Chondrocyte (in vitro differentiated cells): ENCODE measurements around the gene ABHD18. TPM values are rescaled to one million over a fixed set of nuclear protein-coding genes. Genes with fewer than 3 reads are reported as not detected.
"Not testable (repeated sequence)": the region's sequence is repeated elsewhere in the genome, so short reads cannot be mapped to it uniquely, and the experiment has no call there.

ENCODE experiments used
- DNase-seq: peaks from one replicate; pipeline ENCODE4 v3.0.0; 2021; ENCODE audit warnings: mixed read lengths, low spot score
- H3K27ac Mint-ChIP-seq: one replicate; pipeline ENCODE4 v1.8.0; 2021; ENCODE audit warnings: mild to moderate bottlenecking, moderate library complexity, mixed read lengths; ENCODE audit not compliant: unreplicated experiment
- H3K27me3 Mint-ChIP-seq: 2 replicates; pipeline ENCODE4 v1.8.0; 2021; ENCODE audit warnings: low read depth, mixed read lengths
- H3K36me3 Mint-ChIP-seq: 2 replicates; pipeline ENCODE4 v1.8.0; 2021; ENCODE audit warnings: low read depth, mixed read lengths
- H3K4me1 Mint-ChIP-seq: 2 replicates; pipeline ENCODE4 v1.8.0; 2021; ENCODE audit warnings: low read depth, mild to moderate bottlenecking, mixed read lengths
- H3K4me3 Mint-ChIP-seq: one replicate; pipeline ENCODE4 v1.8.0; 2021; ENCODE audit warnings: mild to moderate bottlenecking, moderate library complexity, mixed read lengths; ENCODE audit not compliant: unreplicated experiment
- H3K9me3 Mint-ChIP-seq: 2 replicates; pipeline ENCODE4 v1.8.0; 2021; ENCODE audit warnings: low read depth, mixed read lengths
- CTCF ChIP-seq: fragments of 200-600 bp; sonication (generic); IDR thresholded peaks from 2 replicates; pipeline ENCODE4 v1.5.0; 2021; ENCODE audit warnings: antibody characterized with exemption, mild to moderate bottlenecking, moderate library complexity
- long read RNA-seq: library from polyadenylated mRNA; stranded (forward); transcript quantifications from one replicate; pipeline ENCODE4 v2.0.0, GENCODE V29; 2021
- total RNA-seq: library from RNA; stranded (reverse); gene quantifications from 3 replicates; pipeline ENCODE4 v1.2.1, GENCODE V29; 2021

Gene ABHD18
- 7.8 to 9.9 TPM (median 8.8 TPM) in 3 replicates for total RNA-seq
- long read RNA-seq, partial matches to known transcripts = 0 of 2 reads
- long read RNA-seq, other reads (novel, unspliced or antisense) = 2 of 2 reads

- peak; percentile 82 for TF ChIP-seq CTCF
- no peaks in the 10 kb centered on the region for H3K9me3 Mint-ChIP-seq
- H3K27me3 Mint-ChIP-seq = no peaks in the 10 kb centered on the region
- DNase-seq = peak; percentile 100
- peaks cover 27% of the 10 kb centered on the region for H3K4me1 Mint-ChIP-seq
- peak within 1 kb of the TSS; percentile 92 for H3K4me3 Mint-ChIP-seq
- no peaks in the 10 kb centered on the region for H3K36me3 Mint-ChIP-seq
- peak within 1 kb of the TSS; percentile 96 for H3K27ac Mint-ChIP-seq
Observed at GRCh38 chr4:127965062-127965802, at the start of gene ABHD18, which contains the start of gene MFSD8. TSS of gene ABHD18 (plus strand) at chr4:127965406. CDS start at chr4:127982956, 17,550 bp downstream. TSS of gene MFSD8 (minus strand) at chr4:127965173. CDS start at chr4:127965133, 40 bp downstream.

- H3K27me3 Mint-ChIP-seq = no peaks in the 10 kb centered on the region
- H3K4me1 Mint-ChIP-seq = peaks cover 7% of the 10 kb centered on the region
- peaks cover 13% of the 10 kb centered on the region for H3K36me3 Mint-ChIP-seq
- no peak for TF ChIP-seq CTCF
- no peak overlapping the region for H3K4me3 Mint-ChIP-seq
- DNase-seq = no peak
- peaks cover 4% of the 10 kb centered on the region for H3K9me3 Mint-ChIP-seq
- H3K27ac Mint-ChIP-seq = no peak overlapping the region
Observed at GRCh38 chr4:127916512-127916911, 48.7 kb upstream of the ABHD18 start.

GRCh38 chr4:127917151-127917550 is 48.1 kb upstream of the ABHD18 start:
- Mint-ChIP-seq H3K4me1 (peaks cover 7% of the 10 kb centered on the region), H3K27ac (no peak overlapping the region), H3K9me3 (no peaks in the 10 kb centered on the region), H3K27me3 (no peaks in the 10 kb centered on the region), H3K36me3 (peaks cover 13% of the 10 kb centered on the region), H3K4me3 (no peak overlapping the region)
- no peak for TF ChIP-seq CTCF
- no peak for DNase-seq

GRCh38 chr4:127920521-127920920 is 44.7 kb upstream of the ABHD18 start:
- Mint-ChIP-seq H3K27me3 (no peaks in the 10 kb centered on the region), H3K27ac (no peak overlapping the region), H3K4me3 (no peak overlapping the region), H3K4me1 (peaks cover 7% of the 10 kb centered on the region), H3K9me3 (peaks cover 3% of the 10 kb centered on the region), H3K36me3 (peaks cover 20% of the 10 kb centered on the region)
- TF ChIP-seq CTCF = no peak
- no peak for DNase-seq

GRCh38 chr4:127922226-127922625 is 43.0 kb upstream of the ABHD18 start:
- no peak overlapping the region for H3K27ac Mint-ChIP-seq
- no peak for TF ChIP-seq CTCF
- H3K36me3 Mint-ChIP-seq = peaks cover 22% of the 10 kb centered on the region
- H3K9me3 Mint-ChIP-seq = peaks cover 3% of the 10 kb centered on the region
- DNase-seq = no peak
- H3K4me1 Mint-ChIP-seq = peaks cover 4% of the 10 kb centered on the region
- H3K27me3 Mint-ChIP-seq = no peaks in the 10 kb centered on the region
- no peak overlapping the region for H3K4me3 Mint-ChIP-seq

GRCh38 chr4:127925720-127926119 is 39.5 kb upstream of the ABHD18 start:
- not testable (repeated sequence) for H3K27me3 Mint-ChIP-seq, H3K27ac Mint-ChIP-seq, H3K4me3 Mint-ChIP-seq, H3K4me1 Mint-ChIP-seq, DNase-seq, H3K9me3 Mint-ChIP-seq
- H3K36me3 Mint-ChIP-seq = peaks cover 20% of the 10 kb centered on the region
